B cell (primary cell): Measurements from ENCODE around the gene KRT222.

Experiments
- CTCF ChIP-seq: fragments of 200-600 bp; IDR thresholded peaks from one replicate; pipeline ENCODE4 v1.8.0; 2022; ENCODE audit warnings: antibody characterized with exemption, mild to moderate bottlenecking
- EZH2 ChIP-seq: IDR thresholded peaks from 2 replicates; pipeline ENCODE4 v1.6.1; 2012; ENCODE audit warnings: borderline replicate concordance, low read depth, mild to moderate bottlenecking, moderate library complexity, low read length; ENCODE audit not compliant: insufficient read depth, poor library complexity, severe bottlenecking

- no peak for TF ChIP-seq CTCF
- TF ChIP-seq EZH2: no peak
Observed at GRCh38 chr17:40607641-40608040, 57.3 kb downstream of the KRT222 start.
